ENCODE measurements around the gene ZNF117. TPM values are rescaled to one million over a fixed set of nuclear protein-coding genes. Genes with fewer than 3 reads are reported as not detected.
A peak's percentile ranks its signal among the peaks of the same experiment; 100 is the strongest.
"Not testable (repeated sequence)": the region's sequence is repeated elsewhere in the genome, so short reads cannot be mapped to it uniquely, and the experiment has no call there.

ZNF117 gene
- total RNA-seq (12.6 and 24.7 TPM in 2 replicates), polyA plus RNA-seq (4.5 and 5.9 TPM in 2 replicates), polyA minus RNA-seq (10.0 and 10.3 TPM in 2 replicates), Bru-seq, nascent RNA (percentile 81 among the genes with signal in this experiment), BruChase-seq, experiment 1, labeled RNA remaining after a 6-hour chase (percentile 95 among the genes with signal in this experiment), BruChase-seq, experiment 2, labeled RNA remaining after a 2-hour chase (percentile 94 among the genes with signal in this experiment)
- 1.4 and 2.7 TPM in 2 replicates for polyA plus RNA-seq (2011; cell fraction: cytosol; rRNA removed)
- polyA plus RNA-seq (2011; cell fraction: nucleus; rRNA removed): 110 and 148 TPM in 2 replicates
- polyA plus RNA-seq (2012): 24.8 and 28.9 TPM in 2 replicates
- polyA minus RNA-seq (2011; cell fraction: cytosol; rRNA and poly(A)+ RNA removed): not detected
- polyA minus RNA-seq (2011; cell fraction: nucleus; rRNA and poly(A)+ RNA removed): 34.3 and 64.4 TPM in 2 replicates
- long read RNA-seq, full-length matches to known transcripts: 5 of 17 reads
- long read RNA-seq, partial matches to known transcripts: 0 of 17 reads
- long read RNA-seq, other reads (novel, unspliced or antisense): 12 of 17 reads

GRCh38 chr7:64990936-64991335 lies at the start of gene ZNF117:
ZNF117 (minus strand) TSS chr7:64991036.
- no TSS peak for BruUV-seq (replicated peaks)
- Histone ChIP-seq H3K4me2 (ENCODE audit: insufficient read depth, low read length) (no peak within 1 kb of the TSS), H3K27ac (ENCODE audit: insufficient read depth, low read depth, low read length) (no peak within 1 kb of the TSS), H3K9me1 (replicated peaks; ENCODE audit: control insufficient read depth, extremely low read depth, insufficient read depth, low read length) (no peaks in the 10 kb centered on the region), H3K79me2 (ENCODE audit: control insufficient read depth, insufficient read depth, low read length) (no peaks in the 10 kb centered on the region), H3K4me3 (replicated peaks in 1 of 3; ENCODE audit: insufficient read depth in 1 of 3, low read depth in 1 of 3, low read length in 3 of 3) (no peak within 1 kb of the TSS), H2AFZ (ENCODE audit: low read depth, low read length) (no peak within 1 kb of the TSS), H3K9me3 (replicated peaks; ENCODE audit: control insufficient read depth, insufficient read depth, low read length) (no peaks in the 10 kb centered on the region), H3K9ac (replicated peaks; ENCODE audit: extremely low read depth, insufficient read depth, low read length) (no peak within 1 kb of the TSS), H4K20me1 (replicated peaks; ENCODE audit: control insufficient read depth, extremely low read depth, insufficient read depth, low read length) (no peaks in the 10 kb centered on the region), H3K36me3 (ENCODE audit: control insufficient read depth in 2 of 2, extremely low read depth in 1 of 2, insufficient read depth in 2 of 2, low read length in 2 of 2) (no peaks in the 10 kb centered on the region), H3K4me1 (ENCODE audit: control insufficient read depth, extremely low read depth, insufficient read depth, low read length) (no peaks in the 10 kb centered on the region), H3K27me3 (ENCODE audit: control insufficient read depth in 2 of 2, insufficient read depth in 2 of 2, low read length in 2 of 2) (no peaks in the 10 kb centered on the region)
- TF ChIP-seq MAX (IDR thresholded peaks at IDR 0.05; ENCODE audit: insufficient read depth, insufficient read length) (no peak), POLR2A (IDR thresholded peaks at IDR 0.05; ENCODE audit: low read depth, low read length) (no peak), EZH2 (IDR thresholded peaks at IDR 0.05; ENCODE audit: borderline replicate concordance, low read depth, low read length, severe bottlenecking) (no peak), POLR2AphosphoS5 (IDR thresholded peaks at IDR 0.05; ENCODE audit: insufficient read depth, low read depth, low read length) (no peak), MYC (IDR thresholded peaks at IDR 0.05; ENCODE audit: low read depth, low read length) (no peak), JUN (IDR thresholded peaks at IDR 0.05; ENCODE audit: borderline replicate concordance, insufficient read depth, insufficient read length, low read depth) (no peak)
- DNase-seq (ENCODE audit: low read depth, low spot score): no peak
- dilution Hi-C loops (cut with MboI; ENCODE audit: extremely low pct_ligation_motif_present, low sequenced_read_pairs): no loop called here
- intact Hi-C loops (cut with micrococcal nuclease): no loop called here
- no peak for FAIRE-seq
- CTCF ChIA-PET: no interaction called here
- POLR2A ChIA-PET: no interaction called here

DNA sequence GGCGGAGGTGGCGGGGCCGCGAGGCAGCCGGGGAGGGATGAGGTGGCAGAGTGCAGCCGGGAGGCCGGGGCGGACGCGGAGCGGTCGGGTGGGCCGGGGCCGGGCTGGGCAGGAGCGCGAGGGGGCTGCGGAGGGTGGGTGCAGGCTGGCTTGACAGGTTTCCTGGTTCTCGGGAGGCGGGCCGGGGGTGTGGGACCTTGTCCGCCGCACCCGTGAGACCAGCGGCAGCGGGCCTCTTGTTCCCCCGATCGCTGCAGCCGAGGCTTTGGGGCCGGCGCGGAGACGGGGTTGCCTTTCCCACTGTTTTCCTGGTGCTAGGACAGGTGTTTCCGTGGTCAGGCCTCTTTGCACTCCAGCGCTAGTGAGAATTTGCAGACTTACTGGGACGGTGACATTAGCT lies 47.9 kb upstream of the ZNF117 start:
- CTCF ChIA-PET; H3K4me1 ChIP-seq (ENCODE audit: control insufficient read depth, extremely low read depth, insufficient read depth, low read length); H3K27me3 ChIP-seq (ENCODE audit: control insufficient read depth in 2 of 2, insufficient read depth in 2 of 2, low read length in 2 of 2); H3K9me3 ChIP-seq (replicated peaks; ENCODE audit: control insufficient read depth, insufficient read depth, low read length); H3K36me3 ChIP-seq (ENCODE audit: control insufficient read depth in 2 of 2, extremely low read depth in 1 of 2, insufficient read depth in 2 of 2, low read length in 2 of 2); dilution Hi-C loops (cut with MboI; ENCODE audit: extremely low pct_ligation_motif_present, low sequenced_read_pairs); FAIRE-seq; H4K20me1 ChIP-seq (replicated peaks; ENCODE audit: control insufficient read depth, extremely low read depth, insufficient read depth, low read length); H3K9me1 ChIP-seq (replicated peaks; ENCODE audit: control insufficient read depth, extremely low read depth, insufficient read depth, low read length); BruUV-seq (replicated peaks): not testable (repeated sequence)
- POLR2A ChIA-PET: interaction anchor here (1.7 kb wide), 1 partner anchor 33 kb away, joined by 5 read pairs; the partner anchor contains the start of gene ERV3-1
- peak overlapping the region; percentile 24 for H3K27ac ChIP-seq (ENCODE audit: insufficient read depth, low read depth, low read length)
- H3K4me2 ChIP-seq (ENCODE audit: insufficient read depth, low read length): peak overlapping the region; percentile 94
- peak overlapping the region; percentile 31 for H3K9ac ChIP-seq (replicated peaks; ENCODE audit: extremely low read depth, insufficient read depth, low read length)
- H3K4me3 ChIP-seq (replicated peaks in 1 of 3; ENCODE audit: insufficient read depth in 1 of 3, low read depth in 1 of 3, low read length in 3 of 3): peak overlapping the region; percentile 61 to 78 (median 67)
- peak; percentile 71 for DNase-seq (ENCODE audit: low read depth, low spot score)
- H3K79me2 ChIP-seq (ENCODE audit: control insufficient read depth, insufficient read depth, low read length): peaks cover 16% of the 10 kb centered on the region
- intact Hi-C loops (cut with micrococcal nuclease): loop anchor here (1.0 to 2.0 kb wide), 2 partner anchors 32 to 136 kb away; partner anchors contain the start of genes ERV3-1 and ZNF273
- H2AFZ ChIP-seq (ENCODE audit: low read depth, low read length): peak overlapping the region; percentile 12
